Fibroblast of lung (primary cell): ENCODE results near the gene KPNB1. TPM values are rescaled to one million over a fixed set of nuclear protein-coding genes. Genes with fewer than 3 reads are reported as not detected.
"Not testable (repeated sequence)": the region's sequence is repeated elsewhere in the genome, so short reads cannot be mapped to it uniquely, and the experiment has no call there.

Source experiments
- DNase-seq, 2 donors: peaks; one replicate each; pipeline versions ENCODE4 v3.0.0 to v3.0.0-alpha.2; 2010; ENCODE audit warnings: low read depth in 2 of 2
- H2AFZ ChIP-seq: 2 replicates; pipeline ENCODE4 v1.5.1; 2012; ENCODE audit warnings: low read length, control low read depth, inconsistent platforms
- H3K27ac ChIP-seq: 2 replicates; pipeline ENCODE4 v1.5.1; 2011; ENCODE audit warnings: low read length, control low read depth; ENCODE audit not compliant: insufficient read depth
- H3K27me3 ChIP-seq: 2 replicates; pipeline ENCODE4 v1.5.1; 2011; ENCODE audit warnings: mild to moderate bottlenecking, low read length; ENCODE audit not compliant: control insufficient read depth, insufficient read depth
- H3K36me3 ChIP-seq: 2 replicates; pipeline ENCODE4 v1.5.1; 2011; ENCODE audit warnings: low read length; ENCODE audit not compliant: control insufficient read depth, insufficient read depth
- H3K4me1 ChIP-seq: 2 replicates; pipeline ENCODE4 v1.5.1; 2011; ENCODE audit warnings: low read length; ENCODE audit not compliant: control insufficient read depth, insufficient read depth; ENCODE audit errors: extremely low read depth
- H3K4me2 ChIP-seq: 2 replicates; pipeline ENCODE4 v1.5.1; 2011; ENCODE audit warnings: low read length, control low read depth; ENCODE audit not compliant: insufficient read depth; ENCODE audit errors: extremely low read depth
- H3K4me3 ChIP-seq, 4 experiments: fragments of 200-600 bp in 1 of 4; sonication (generic) in 1 of 4; replicated peaks in 1 of 4; 2 replicates each; pipeline ENCODE4 v1.5.1; 2011 to 2016; ENCODE audit warnings: low read length in 4 of 4, low read depth in 3 of 4, mild to moderate bottlenecking in 3 of 4, control low read depth in 2 of 4, inconsistent platforms in 1 of 4, mixed read lengths in 1 of 4; ENCODE audit not compliant: insufficient read depth in 1 of 4; ENCODE audit errors: control extremely low read depth in 1 of 4
- H3K79me2 ChIP-seq: 2 replicates; pipeline ENCODE4 v1.5.1; 2012; ENCODE audit warnings: mild to moderate bottlenecking, low read length, inconsistent platforms; ENCODE audit not compliant: control insufficient read depth, insufficient read depth
- H3K9ac ChIP-seq: 2 replicates; pipeline ENCODE4 v1.5.1; 2011; ENCODE audit warnings: mild to moderate bottlenecking, low read length, control low read depth; ENCODE audit not compliant: insufficient read depth
- H3K9me3 ChIP-seq: 2 replicates; pipeline ENCODE4 v1.5.1; 2012; ENCODE audit warnings: low read depth, low read length; ENCODE audit not compliant: control insufficient read depth, insufficient read depth
- H4K20me1 ChIP-seq: 2 replicates; pipeline ENCODE4 v1.5.1; 2011; ENCODE audit warnings: low read length; ENCODE audit not compliant: control insufficient read depth, insufficient read depth; ENCODE audit errors: extremely low read depth
- EZH2 ChIP-seq: IDR thresholded peaks from 2 replicates; pipeline ENCODE4 v1.5.1; 2012; ENCODE audit warnings: low read length, control low read depth, mild to moderate bottlenecking; ENCODE audit errors: missing control alignments
- polyA plus RNA-seq, 2 donors: library from polyadenylated mRNA; depleted of rRNA in 1 of 2; stranded (reverse) in 1 of 2; unstranded in 1 of 2; fragments of >200 nt; gene quantifications; 2 replicates each; pipeline ENCODE4 v1.2.1, GENCODE V29; 2011 to 2012; ENCODE audit warnings: missing spikeins in 1 of 2
- total RNA-seq: library from RNA; depleted of rRNA; stranded (reverse); fragments of >200 nt; gene quantifications from 2 replicates; pipeline ENCODE4 v1.2.1, GENCODE V29; 2014
- TF ChIP-seq, protein P1 (sequence below), 2 donors: IDR thresholded peaks in 1 of 2; conservative IDR thresholded peaks in 1 of 2; 1 replicate in 1 of 2; 2 replicates in 1 of 2; pipeline ENCODE4 v1.5.1; 2011 to 2012; ENCODE audit warnings: low read length in 2 of 2, control low read depth in 1 of 2, inconsistent platforms in 1 of 2, low read depth in 1 of 2, mild to moderate bottlenecking in 1 of 2

The KPNB1 gene
- total and polyA plus RNA-seq, 2 donors (not counting 1 experiment from before 2014, with no cell fraction given): 253 to 267 TPM

DNA sequence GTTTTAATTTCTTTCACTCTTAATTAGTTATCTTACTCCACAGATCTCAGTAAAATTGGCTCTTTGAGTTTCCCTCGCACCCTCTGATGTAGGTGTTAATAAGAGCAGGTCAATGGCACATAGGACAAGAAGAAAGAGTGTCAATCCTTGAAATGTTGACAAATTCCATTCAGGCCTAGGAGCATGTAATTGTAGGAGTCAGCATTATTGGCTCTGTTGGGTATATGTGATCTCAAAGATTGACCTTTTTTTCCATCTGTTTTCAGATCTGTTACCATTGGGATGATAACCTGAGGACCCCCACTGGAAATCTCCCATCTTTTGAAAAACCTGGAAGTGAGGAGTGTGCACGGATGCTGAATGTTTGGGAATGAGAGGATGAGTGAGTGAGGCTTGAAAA, 32.4 kb downstream of the KPNB1 start:
- H3K4me2 ChIP-seq: no peak overlapping the region
- peaks cover 13% of the 10 kb centered on the region for H3K36me3 ChIP-seq
- H3K79me2 ChIP-seq: no peaks in the 10 kb centered on the region
- no peak for DNase-seq
- H3K4me1 ChIP-seq: peaks cover 18% of the 10 kb centered on the region
- no peaks in the 10 kb centered on the region for H3K27me3 ChIP-seq
- H3K27ac ChIP-seq: no peak overlapping the region
- H3K9ac ChIP-seq: no peak overlapping the region
- H3K9me3 ChIP-seq: no peaks in the 10 kb centered on the region
- H4K20me1 ChIP-seq: no peaks in the 10 kb centered on the region
- TF ChIP-seq, protein P1, sequence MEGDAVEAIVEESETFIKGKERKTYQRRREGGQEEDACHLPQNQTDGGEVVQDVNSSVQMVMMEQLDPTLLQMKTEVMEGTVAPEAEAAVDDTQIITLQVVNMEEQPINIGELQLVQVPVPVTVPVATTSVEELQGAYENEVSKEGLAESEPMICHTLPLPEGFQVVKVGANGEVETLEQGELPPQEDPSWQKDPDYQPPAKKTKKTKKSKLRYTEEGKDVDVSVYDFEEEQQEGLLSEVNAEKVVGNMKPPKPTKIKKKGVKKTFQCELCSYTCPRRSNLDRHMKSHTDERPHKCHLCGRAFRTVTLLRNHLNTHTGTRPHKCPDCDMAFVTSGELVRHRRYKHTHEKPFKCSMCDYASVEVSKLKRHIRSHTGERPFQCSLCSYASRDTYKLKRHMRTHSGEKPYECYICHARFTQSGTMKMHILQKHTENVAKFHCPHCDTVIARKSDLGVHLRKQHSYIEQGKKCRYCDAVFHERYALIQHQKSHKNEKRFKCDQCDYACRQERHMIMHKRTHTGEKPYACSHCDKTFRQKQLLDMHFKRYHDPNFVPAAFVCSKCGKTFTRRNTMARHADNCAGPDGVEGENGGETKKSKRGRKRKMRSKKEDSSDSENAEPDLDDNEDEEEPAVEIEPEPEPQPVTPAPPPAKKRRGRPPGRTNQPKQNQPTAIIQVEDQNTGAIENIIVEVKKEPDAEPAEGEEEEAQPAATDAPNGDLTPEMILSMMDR (conservative IDR thresholded peaks at IDR 0.05 in 1 of 2, IDR thresholded peaks at IDR 0.05 in 1 of 2; ENCODE audit: low read depth in 1 of 2, low read length in 2 of 2): no peak
- TF ChIP-seq EZH2: no peak
- H3K4me3 ChIP-seq: no peak overlapping the region
- H2AFZ ChIP-seq: no peak overlapping the region

DNA sequence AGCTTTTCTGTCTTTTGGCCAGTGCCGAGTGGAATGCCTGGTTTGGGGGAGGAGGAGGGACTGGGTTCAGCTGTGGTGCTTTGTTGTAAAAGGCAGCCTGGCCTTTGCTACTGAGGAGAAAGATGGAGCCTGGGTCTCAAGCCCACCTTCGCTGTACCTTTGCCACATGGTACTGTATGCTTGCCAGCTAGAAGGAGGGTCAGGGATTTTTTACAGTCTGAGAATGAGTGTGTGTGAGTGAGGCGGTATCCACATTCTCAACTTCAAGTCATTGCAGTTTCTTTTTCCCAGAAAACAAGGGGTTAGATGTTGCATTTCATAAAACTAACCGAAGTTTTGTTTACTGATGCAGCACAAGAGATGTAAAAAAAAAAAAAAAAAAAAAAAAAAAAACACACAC, 33.0 kb downstream of the KPNB1 start:
- H2AFZ ChIP-seq, H3K79me2 ChIP-seq, H3K9me3 ChIP-seq, H4K20me1 ChIP-seq, DNase-seq, H3K27ac ChIP-seq, H3K27me3 ChIP-seq, H3K4me2 ChIP-seq, H3K4me3 ChIP-seq, H3K9ac ChIP-seq: not testable (repeated sequence)
- Histone ChIP-seq H3K36me3 (peaks cover 13% of the 10 kb centered on the region), H3K4me1 (peaks cover 21% of the 10 kb centered on the region)

DNA sequence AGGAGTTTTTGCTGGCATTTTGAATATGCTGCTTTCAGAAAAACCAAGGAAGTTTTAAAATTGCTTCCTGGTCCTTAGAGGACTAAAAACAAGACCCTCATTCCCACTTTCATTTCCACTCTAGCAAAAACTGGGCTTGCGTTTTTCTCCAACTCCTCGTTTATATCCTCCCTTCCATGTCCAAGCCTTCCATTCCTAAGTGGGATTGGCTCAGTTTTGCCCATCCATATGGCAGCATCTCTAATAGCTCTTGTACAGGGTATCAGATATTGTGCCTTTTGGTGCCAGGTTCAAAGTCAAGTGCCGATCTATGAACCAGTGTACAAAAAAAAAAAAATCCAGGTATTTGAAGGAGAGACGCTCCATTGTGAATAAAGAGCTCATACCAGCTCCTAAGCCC, 34.3 kb downstream of the KPNB1 start:
- H3K9ac ChIP-seq: no peak overlapping the region
- H3K4me3 ChIP-seq: no peak overlapping the region
- H3K36me3 ChIP-seq: peaks cover 7% of the 10 kb centered on the region
- H3K79me2 ChIP-seq: no peaks in the 10 kb centered on the region
- H3K27me3 ChIP-seq: no peaks in the 10 kb centered on the region
- peaks cover 21% of the 10 kb centered on the region for H3K4me1 ChIP-seq
- no peaks in the 10 kb centered on the region for H3K9me3 ChIP-seq
- H3K27ac ChIP-seq: no peak overlapping the region
- no peak for DNase-seq
- H3K4me2 ChIP-seq: no peak overlapping the region
- no peaks in the 10 kb centered on the region for H4K20me1 ChIP-seq
- H2AFZ ChIP-seq: no peak overlapping the region
- TF ChIP-seq, protein P1 (conservative IDR thresholded peaks at IDR 0.05 in 1 of 2, IDR thresholded peaks at IDR 0.05 in 1 of 2; ENCODE audit: low read depth in 1 of 2, low read length in 2 of 2): no peak
- no peak for TF ChIP-seq EZH2
